DND-41 (cell line): Measurements from ENCODE around the gene SORCS1.

Source experiments
- CTCF ChIP-seq: IDR thresholded peaks from 2 replicates; pipeline ENCODE4 v1.5.1; 2012; ENCODE audit warnings: borderline replicate concordance, low read length, moderate library complexity, mild to moderate bottlenecking; ENCODE audit not compliant: poor library complexity, severe bottlenecking; ENCODE audit errors: extremely low read depth
- EZH2 ChIP-seq: IDR thresholded peaks from 3 replicates; pipeline ENCODE4 v1.6.1; 2012; ENCODE audit warnings: borderline replicate concordance, low read depth, mild to moderate bottlenecking, moderate library complexity, low read length, inconsistent platforms; ENCODE audit not compliant: severe bottlenecking

GRCh38 chr10:106757521-106757920 lies 407.0 kb downstream of the SORCS1 start:
- TF ChIP-seq CTCF: no peak
- no peak for TF ChIP-seq EZH2
